ENCODE measurements around the gene ZDHHC11B.
"Not testable (repeated sequence)": the region's sequence is repeated elsewhere in the genome, so short reads cannot be mapped to it uniquely, and the experiment has no call there.

DNA sequence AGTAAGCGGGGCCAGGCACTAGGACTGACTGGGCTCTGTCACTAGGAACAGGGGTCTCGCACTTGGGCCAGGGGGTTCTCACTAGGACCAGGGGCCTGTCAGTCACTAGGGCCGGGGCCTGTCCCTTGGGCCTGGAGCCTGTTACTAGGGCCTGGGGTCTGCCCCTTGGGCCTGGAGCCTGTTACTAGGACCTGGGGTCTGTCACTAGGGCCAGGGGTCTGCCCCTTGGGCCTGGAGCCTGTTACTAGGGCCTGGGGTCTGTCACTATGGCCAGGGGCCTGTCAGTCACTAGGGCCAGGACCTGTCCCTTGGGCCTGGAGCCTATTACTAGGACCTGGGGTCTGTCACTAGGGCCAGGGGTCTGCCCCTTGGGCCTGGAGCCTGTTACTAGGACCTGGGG is 102.3 kb downstream of the ZDHHC11B start:
- TF ChIP-seq, protein P1, sequence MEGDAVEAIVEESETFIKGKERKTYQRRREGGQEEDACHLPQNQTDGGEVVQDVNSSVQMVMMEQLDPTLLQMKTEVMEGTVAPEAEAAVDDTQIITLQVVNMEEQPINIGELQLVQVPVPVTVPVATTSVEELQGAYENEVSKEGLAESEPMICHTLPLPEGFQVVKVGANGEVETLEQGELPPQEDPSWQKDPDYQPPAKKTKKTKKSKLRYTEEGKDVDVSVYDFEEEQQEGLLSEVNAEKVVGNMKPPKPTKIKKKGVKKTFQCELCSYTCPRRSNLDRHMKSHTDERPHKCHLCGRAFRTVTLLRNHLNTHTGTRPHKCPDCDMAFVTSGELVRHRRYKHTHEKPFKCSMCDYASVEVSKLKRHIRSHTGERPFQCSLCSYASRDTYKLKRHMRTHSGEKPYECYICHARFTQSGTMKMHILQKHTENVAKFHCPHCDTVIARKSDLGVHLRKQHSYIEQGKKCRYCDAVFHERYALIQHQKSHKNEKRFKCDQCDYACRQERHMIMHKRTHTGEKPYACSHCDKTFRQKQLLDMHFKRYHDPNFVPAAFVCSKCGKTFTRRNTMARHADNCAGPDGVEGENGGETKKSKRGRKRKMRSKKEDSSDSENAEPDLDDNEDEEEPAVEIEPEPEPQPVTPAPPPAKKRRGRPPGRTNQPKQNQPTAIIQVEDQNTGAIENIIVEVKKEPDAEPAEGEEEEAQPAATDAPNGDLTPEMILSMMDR (IDR thresholded peaks at IDR 0.05) = not testable (repeated sequence)
- not testable (repeated sequence) for TF ChIP-seq POLR2A (IDR thresholded peaks at IDR 0.05)

All from body of pancreas (tissue), 4 donors.